GM12878 (cell line): Measurements from ENCODE around the gene SSPN. TPM values are rescaled to one million over a fixed set of nuclear protein-coding genes. Genes with fewer than 3 reads are reported as not detected.

Experiments used
- ATAC-seq: fragments of 200-7000 bp; cut with Tn5 transposase; 3 replicates; pipeline ENCODE4 v1.9.1; 2020; ENCODE audit warnings: mild to moderate bottlenecking, moderate library complexity
- BruUV-seq: library from RNA; stranded (reverse); fragments of 400-500 nt; replicated peaks from 2 replicates; lab custom pipeline; 2021; lab: Mats Ljungman, UMichigan
- CTCF ChIA-PET: fragments of 300-600 bp; sonication (Branson Sonifier 250); formaldehyde crosslinking; extraction: SDS; loops from one replicate; lab custom pipeline; 2021; ENCODE audit warnings: inconsistent platforms; lab: Yijun Ruan, JAX
- POLR2A ChIA-PET: fragments of 350-600 bp; formaldehyde crosslinking; extraction: SDS; loops from one replicate; lab custom pipeline; 2021; ENCODE audit warnings: inconsistent platforms; lab: Charles Lee
- RAD21 ChIA-PET: fragments of 300-600 bp; sonication (Branson Sonifier 250); formaldehyde crosslinking; loops from one replicate; lab custom pipeline; 2023; ENCODE audit warnings: antibody characterized with exemption; ENCODE audit not compliant: unreplicated experiment; lab: Charles Lee
- SMC1A ChIA-PET: fragments of 300-600 bp; sonication (Branson Sonifier 250); formaldehyde crosslinking; loops from one replicate; lab custom pipeline; 2023; ENCODE audit not compliant: unreplicated experiment, uncharacterized antibody; lab: Charles Lee
- DNase-seq: peaks from one replicate; pipeline ENCODE4 v3.0.0-alpha.2; 2011; ENCODE audit warnings: low read depth, low spot score
- FAIRE-seq: peaks from 3 replicates; lab custom pipeline; 2011; peaks lifted over from hg19 to GRCh38; lab: Jason Lieb, UNC
- H2AFZ ChIP-seq: 2 replicates; pipeline ENCODE4 v1.6.0; 2011; ENCODE audit warnings: low read depth, low read length, control low read depth; ENCODE audit not compliant: control insufficient read depth
- H3K27ac ChIP-seq: 2 replicates; pipeline ENCODE4 v1.5.1; 2011; ENCODE audit warnings: control low read depth; ENCODE audit not compliant: control insufficient read depth, insufficient read depth
- H3K27me3 ChIP-seq, 2 experiments: replicated peaks in 1 of 2; 2 replicates each; pipeline versions ENCODE4 v1.6.0 to v1.6.1; 2011; ENCODE audit warnings: low read length in 1 of 2; ENCODE audit not compliant: control insufficient read depth in 2 of 2, insufficient read depth in 2 of 2
- H3K36me3 ChIP-seq, 2 experiments: 2 replicates each; pipeline ENCODE4 v1.5.1; 2011; ENCODE audit warnings: low read length in 1 of 2; ENCODE audit not compliant: control insufficient read depth in 2 of 2, insufficient read depth in 2 of 2
- H3K4me1 ChIP-seq: 2 replicates; pipeline ENCODE4 v1.6.1; 2011; ENCODE audit warnings: mild to moderate bottlenecking, low read length, moderate library complexity, mixed read lengths; ENCODE audit not compliant: control insufficient read depth, insufficient read depth
- H3K4me2 ChIP-seq: 2 replicates; pipeline ENCODE4 v1.6.0; 2011; ENCODE audit warnings: control low read depth; ENCODE audit not compliant: control insufficient read depth, insufficient read depth
- H3K4me3 ChIP-seq: fragments of 200-600 bp; sonication (generic); 2 replicates; pipeline ENCODE4 v1.5.1; 2016
- H3K79me2 ChIP-seq: 2 replicates; pipeline ENCODE4 v1.6.0; 2011; ENCODE audit warnings: low read length; ENCODE audit not compliant: control insufficient read depth, insufficient read depth
- H3K9ac ChIP-seq: 2 replicates; pipeline ENCODE4 v1.8.0; 2011; ENCODE audit warnings: low read length, control low read depth, mixed read lengths; ENCODE audit not compliant: control insufficient read depth, insufficient read depth
- H3K9me3 ChIP-seq: replicated peaks from 3 replicates; pipeline ENCODE4 v1.5.1; 2011; ENCODE audit warnings: mild to moderate bottlenecking, low read length; ENCODE audit not compliant: control insufficient read depth, insufficient read depth
- H4K20me1 ChIP-seq: 2 replicates; pipeline ENCODE4 v1.6.0; 2011; ENCODE audit not compliant: control insufficient read depth, insufficient read depth
- CREM ChIP-seq: IDR thresholded peaks from 2 replicates; pipeline ENCODE4 v1.6.1; 2014; ENCODE audit warnings: antibody characterized with exemption, low read depth
- FOXK2 ChIP-seq: fragments of 450-650 bp; IDR thresholded peaks from 2 replicates; pipeline ENCODE4 v1.6.1; 2017; ENCODE audit warnings: mild to moderate bottlenecking, moderate library complexity
- FOXM1 ChIP-seq: IDR thresholded peaks from 2 replicates; pipeline ENCODE4 v1.6.1; 2012; ENCODE audit warnings: low read depth, mild to moderate bottlenecking, inconsistent platforms, low read length, moderate library complexity
- GATAD2B ChIP-seq: fragments of 450-650 bp; conservative IDR thresholded peaks from 2 replicates; pipeline ENCODE4 v1.6.1; 2017; ENCODE audit warnings: low read depth, mild to moderate bottlenecking, moderate library complexity
- HCFC1 ChIP-seq: fragments of 150-350 bp; IDR thresholded peaks from 2 replicates; pipeline ENCODE4 v1.6.1; 2014; ENCODE audit warnings: low read length
- KAT2A ChIP-seq: conservative IDR thresholded peaks from 2 replicates; pipeline ENCODE4 v1.6.1; 2011; ENCODE audit warnings: low read depth, low read length; ENCODE audit not compliant: control insufficient read depth
- RBBP5 ChIP-seq: fragments of 200-600 bp; sonication (generic); conservative IDR thresholded peaks from 2 replicates; pipeline ENCODE4 v1.6.1; 2016
- RCOR1 ChIP-seq: conservative IDR thresholded peaks from 2 replicates; pipeline ENCODE4 v1.6.1; 2012; ENCODE audit warnings: low read depth, low read length, improper control_type of control experiment
- SMAD1 ChIP-seq: fragments of 450-650 bp; IDR thresholded peaks from 2 replicates; pipeline ENCODE4 v1.6.1; 2018; ENCODE audit warnings: mild to moderate bottlenecking, low read depth; ENCODE audit not compliant: partially characterized antibody
- SP1 ChIP-seq: IDR thresholded peaks from one replicate; pipeline ENCODE4 v1.6.1; 2011; ENCODE audit warnings: low read depth, low read length
- SPI1 ChIP-seq: IDR thresholded peaks from 2 replicates; pipeline ENCODE4 v1.6.1; 2011; ENCODE audit warnings: low read depth, mild to moderate bottlenecking, low read length, moderate library complexity, borderline replicate concordance; ENCODE audit not compliant: insufficient read depth
- YY1 ChIP-seq: IDR thresholded peaks from 2 replicates; pipeline ENCODE4 v1.6.1; 2011; ENCODE audit warnings: low read depth, mild to moderate bottlenecking, low read length
- ZBTB33 ChIP-seq: fragments of 450-650 bp; IDR thresholded peaks from 2 replicates; pipeline ENCODE4 v1.6.1; 2017; ENCODE audit warnings: mild to moderate bottlenecking
- WGBS: methylation state at CpG from one replicate; pipeline ENCODE4 v1.1.6; 2016; ENCODE audit warnings: low lambda C conversion rate; ENCODE audit not compliant: insufficient replicate concordance, insufficient coverage; ENCODE audit errors: missing lambda C conversion rate; 5-methylcytosine and 5-hydroxymethylcytosine counted together
- in situ Hi-C: fragments of 300-500 bp; cut with MboI; formaldehyde crosslinking; loops from 9 replicates; pipeline ENCODE4 v1.14.3; 2018; ENCODE audit warnings: mixed read lengths
- intact Hi-C: fragments of 100-400 bp; cut with micrococcal nuclease; formaldehyde crosslinking; loops from one replicate; pipeline ENCODE4 v1.14.2; 2022; ENCODE audit not compliant: unreplicated experiment
- polyA plus RNA-seq, 11 experiments: library from polyadenylated mRNA; depleted of rRNA in 4 of 11; unstranded in 6 of 11; stranded (reverse) in 5 of 11; fragments of >200 nt; fragmentation: Nextera tagmentation in 4 of 11; fragmentation: Illumina TruSeq in 1 of 11; extraction: Ambion mirVana in 4 of 11; extraction: Trizol in 1 of 11; gene quantifications; 1 replicate in 1 of 11; 2 replicates in 10 of 11; pipeline versions ENCODE4 v1.2.1 to v1.2.3, GENCODE V29; 2011 to 2016; ENCODE audit warnings: inconsistent platforms in 2 of 11, missing spikeins in 2 of 11, low read depth in 1 of 11
- total RNA-seq, 4 experiments: library from RNA; depleted of rRNA in 3 of 4; stranded (reverse); fragments of >200 nt in 3 of 4; fragmentation: Illumina TruSeq in 1 of 4; extraction: Trizol in 1 of 4; gene quantifications; 2 replicates each; pipeline versions ENCODE4 v1.2.1 to v1.2.3, GENCODE V29; 2013 to 2021
- TF ChIP-seq, protein P1 (sequence below): fragments of 450-650 bp; IDR thresholded peaks from 2 replicates; pipeline ENCODE4 v1.6.1; 2017; ENCODE audit warnings: antibody characterized with exemption, mild to moderate bottlenecking, moderate library complexity
- TF ChIP-seq, protein P2 (sequence below): fragments of 450-650 bp; conservative IDR thresholded peaks from 2 replicates; pipeline ENCODE4 v1.6.1; 2017; ENCODE audit warnings: mild to moderate bottlenecking, moderate library complexity
- TF ChIP-seq, protein P3 (sequence below): IDR thresholded peaks from 2 replicates; pipeline ENCODE4 v1.6.1; 2012; ENCODE audit warnings: low read depth, low read length, improper control_type of control experiment

SSPN gene
- total and polyA plus RNA-seq, 10 of the 15 experiments (the other 5 are each of a cell fraction or from before 2014, with no cell fraction given), result 0.04 to 0.41 (median 0.28) TPM; not detected in 5

DNA sequence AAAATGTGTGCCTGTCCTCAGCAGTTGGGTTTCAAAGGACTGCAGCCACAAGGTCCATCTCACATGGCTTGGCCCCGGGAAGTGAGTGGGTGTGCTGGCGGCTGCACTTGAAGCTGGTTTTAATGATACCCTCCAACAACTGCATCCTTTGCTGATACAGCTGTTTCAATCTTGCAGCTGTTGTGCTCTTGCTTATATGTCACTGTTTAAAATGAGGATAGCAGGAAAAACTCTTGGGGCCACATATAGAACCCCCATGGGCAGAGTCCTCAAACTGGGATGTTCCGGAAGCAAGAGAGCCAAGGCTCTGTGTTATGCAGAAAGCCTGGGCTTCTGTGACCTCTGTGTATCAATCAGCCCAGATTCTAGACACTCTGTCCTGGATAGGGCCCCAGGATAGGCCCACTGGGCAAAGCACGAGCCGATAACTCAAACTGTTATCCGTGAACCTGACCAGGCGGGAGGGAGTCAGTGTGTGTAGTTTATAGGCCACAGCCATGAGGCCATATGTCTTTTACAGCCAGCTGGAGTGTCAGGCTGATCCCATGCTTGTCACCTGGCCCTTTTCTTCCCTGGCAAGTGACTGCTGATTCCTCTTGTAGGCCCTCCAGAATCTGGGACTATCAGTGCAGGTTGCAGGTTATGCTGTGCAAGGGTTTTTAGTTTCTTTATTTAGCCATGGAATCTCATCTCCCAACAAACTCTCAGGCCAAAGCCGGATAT, 74.3 kb downstream of the SSPN start:
- Histone ChIP-seq H2AFZ (no peak overlapping the region), H3K4me1 (peaks cover 35% of the 10 kb centered on the region), H3K27ac (no peak overlapping the region), H3K4me2 (no peak overlapping the region), H3K9ac (no peak overlapping the region), H3K4me3 (no peak overlapping the region), H4K20me1 (no peaks in the 10 kb centered on the region), H3K79me2 (no peaks in the 10 kb centered on the region), H3K27me3 (no peaks in the 10 kb centered on the region; a peak in 2 of 4 replicates), H3K9me3 (no peaks in the 10 kb centered on the region; the same call in 2 of the 3 replicates), H3K36me3 (no peaks in the 10 kb centered on the region)
- WGBS, result 93% methylated on average over 8 of the region's 8 CpGs
- RAD21 ChIA-PET, result interaction anchor here (1.1 to 9.6 kb wide), 6 partner anchors 12 to 149 kb away, joined by 3 to 111 read pairs (median 10); no protein-coding TSS in a partner anchor
- SMC1A ChIA-PET, result interaction anchor here (0.6 to 11.8 kb wide), 16 partner anchors 8 to 151 kb away, joined by 3 to 203 read pairs (median 5); partner anchors contain the start of gene BHLHE41
- in situ Hi-C loops, result no loop called here
- intact Hi-C loops, result loop anchor here (2.0 to 5.0 kb wide), 2 partner anchors 113 to 147 kb away; no protein-coding TSS in a partner anchor
- BruUV-seq, result no TSS peak
- CTCF ChIA-PET, result interaction anchor here (0.7 to 3.0 kb wide), 7 partner anchors 29 to 174 kb away, joined by 3 to 25 read pairs (median 4); partner anchors contain the start of gene BHLHE41
- POLR2A ChIA-PET, result interaction anchor here (0.9 to 6.6 kb wide), 3 partner anchors 30 to 107 kb away, joined by 3 to 41 read pairs (median 10); no protein-coding TSS in a partner anchor
- ATAC-seq (no peak), FAIRE-seq (no peak), DNase-seq (no peak)
- TF ChIP-seq KAT2A (no peak), CREM (no peak), FOXM1 (no peak), SPI1 (no peak), SMAD1 (no peak), RCOR1 (no peak), ZBTB33 (no peak), RBBP5 (no peak), YY1 (no peak), HCFC1 (no peak), SP1 (no peak), FOXK2 (no peak), GATAD2B (no peak)
- TF ChIP-seq, protein P1, sequence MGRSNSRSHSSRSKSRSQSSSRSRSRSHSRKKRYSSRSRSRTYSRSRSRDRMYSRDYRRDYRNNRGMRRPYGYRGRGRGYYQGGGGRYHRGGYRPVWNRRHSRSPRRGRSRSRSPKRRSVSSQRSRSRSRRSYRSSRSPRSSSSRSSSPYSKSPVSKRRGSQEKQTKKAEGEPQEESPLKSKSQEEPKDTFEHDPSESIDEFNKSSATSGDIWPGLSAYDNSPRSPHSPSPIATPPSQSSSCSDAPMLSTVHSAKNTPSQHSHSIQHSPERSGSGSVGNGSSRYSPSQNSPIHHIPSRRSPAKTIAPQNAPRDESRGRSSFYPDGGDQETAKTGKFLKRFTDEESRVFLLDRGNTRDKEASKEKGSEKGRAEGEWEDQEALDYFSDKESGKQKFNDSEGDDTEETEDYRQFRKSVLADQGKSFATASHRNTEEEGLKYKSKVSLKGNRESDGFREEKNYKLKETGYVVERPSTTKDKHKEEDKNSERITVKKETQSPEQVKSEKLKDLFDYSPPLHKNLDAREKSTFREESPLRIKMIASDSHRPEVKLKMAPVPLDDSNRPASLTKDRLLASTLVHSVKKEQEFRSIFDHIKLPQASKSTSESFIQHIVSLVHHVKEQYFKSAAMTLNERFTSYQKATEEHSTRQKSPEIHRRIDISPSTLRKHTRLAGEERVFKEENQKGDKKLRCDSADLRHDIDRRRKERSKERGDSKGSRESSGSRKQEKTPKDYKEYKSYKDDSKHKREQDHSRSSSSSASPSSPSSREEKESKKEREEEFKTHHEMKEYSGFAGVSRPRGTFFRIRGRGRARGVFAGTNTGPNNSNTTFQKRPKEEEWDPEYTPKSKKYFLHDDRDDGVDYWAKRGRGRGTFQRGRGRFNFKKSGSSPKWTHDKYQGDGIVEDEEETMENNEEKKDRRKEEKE, result no peak
- TF ChIP-seq, protein P2, sequence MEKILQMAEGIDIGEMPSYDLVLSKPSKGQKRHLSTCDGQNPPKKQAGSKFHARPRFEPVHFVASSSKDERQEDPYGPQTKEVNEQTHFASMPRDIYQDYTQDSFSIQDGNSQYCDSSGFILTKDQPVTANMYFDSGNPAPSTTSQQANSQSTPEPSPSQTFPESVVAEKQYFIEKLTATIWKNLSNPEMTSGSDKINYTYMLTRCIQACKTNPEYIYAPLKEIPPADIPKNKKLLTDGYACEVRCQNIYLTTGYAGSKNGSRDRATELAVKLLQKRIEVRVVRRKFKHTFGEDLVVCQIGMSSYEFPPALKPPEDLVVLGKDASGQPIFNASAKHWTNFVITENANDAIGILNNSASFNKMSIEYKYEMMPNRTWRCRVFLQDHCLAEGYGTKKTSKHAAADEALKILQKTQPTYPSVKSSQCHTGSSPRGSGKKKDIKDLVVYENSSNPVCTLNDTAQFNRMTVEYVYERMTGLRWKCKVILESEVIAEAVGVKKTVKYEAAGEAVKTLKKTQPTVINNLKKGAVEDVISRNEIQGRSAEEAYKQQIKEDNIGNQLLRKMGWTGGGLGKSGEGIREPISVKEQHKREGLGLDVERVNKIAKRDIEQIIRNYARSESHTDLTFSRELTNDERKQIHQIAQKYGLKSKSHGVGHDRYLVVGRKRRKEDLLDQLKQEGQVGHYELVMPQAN, result no peak
- TF ChIP-seq, protein P3, sequence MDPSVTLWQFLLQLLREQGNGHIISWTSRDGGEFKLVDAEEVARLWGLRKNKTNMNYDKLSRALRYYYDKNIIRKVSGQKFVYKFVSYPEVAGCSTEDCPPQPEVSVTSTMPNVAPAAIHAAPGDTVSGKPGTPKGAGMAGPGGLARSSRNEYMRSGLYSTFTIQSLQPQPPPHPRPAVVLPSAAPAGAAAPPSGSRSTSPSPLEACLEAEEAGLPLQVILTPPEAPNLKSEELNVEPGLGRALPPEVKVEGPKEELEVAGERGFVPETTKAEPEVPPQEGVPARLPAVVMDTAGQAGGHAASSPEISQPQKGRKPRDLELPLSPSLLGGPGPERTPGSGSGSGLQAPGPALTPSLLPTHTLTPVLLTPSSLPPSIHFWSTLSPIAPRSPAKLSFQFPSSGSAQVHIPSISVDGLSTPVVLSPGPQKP, result no peak
